ENCODE data around the gene SCO2. TPM values are rescaled to one million over a fixed set of nuclear protein-coding genes. Genes with fewer than 3 reads are reported as not detected.
A peak's percentile ranks its signal among the peaks of the same experiment; 100 is the strongest.

The SCO2 gene
- not detected in 2 replicates for total RNA-seq (2013; cell fraction: nucleolus; rRNA removed)
- 2.8 and 4.4 TPM in 2 replicates for total RNA-seq (2014; rRNA removed)
- 0.32 and 0.36 TPM in 2 replicates for total RNA-seq (2014; rRNA removed; fragmentation: Illumina TruSeq; extraction: Trizol)
- total RNA-seq (2021): 6.4 and 16.0 TPM in 2 replicates
- 5.6 TPM for polyA plus RNA-seq (2011; ENCODE audit: low read depth)
- polyA plus RNA-seq (2011; rRNA removed): 2.0 and 2.2 TPM in 2 replicates
- polyA plus RNA-seq (2011; cell fraction: cytosol; rRNA removed): 8.5 and 9.4 TPM in 2 replicates
- polyA plus RNA-seq (2011; cell fraction: nucleus; rRNA removed): 10.9 and 11.6 TPM in 2 replicates
- polyA plus RNA-seq (2012): 4.7 and 8.2 TPM in 2 replicates
- 0.18 TPM in 1 of 2 replicates, not detected in the other for polyA plus RNA-seq (2014; fragmentation: Illumina TruSeq; extraction: Trizol)
- 1 to 10 TPM in 1 of 2 experiments, not detected in 1; 1.0 TPM for polyA plus RNA-seq (2014; fragmentation: Nextera tagmentation; extraction: Ambion mirVana)
- 2.4 and 7.1 TPM in 2 replicates for polyA plus RNA-seq (2014; rRNA removed)
- polyA plus RNA-seq (2016; fragmentation: Nextera tagmentation; extraction: Ambion mirVana): 10 to 100 TPM; 14.0 to 16.0 TPM
- polyA minus RNA-seq (2011; rRNA and poly(A)+ RNA removed): 2.0 TPM in 1 of 2 replicates, not detected in the other
- polyA minus RNA-seq (2011; cell fraction: cytosol; rRNA and poly(A)+ RNA removed): 4.2 TPM in 1 of 2 replicates, not detected in the other
- polyA minus RNA-seq (2011; cell fraction: nucleus; rRNA and poly(A)+ RNA removed): not detected in 2 replicates
- Bru-seq, nascent RNA: percentile 60 among the genes with signal in this experiment
- percentile 70 among the genes with signal in this experiment for BruChase-seq, experiment 1, labeled RNA remaining after a 6-hour chase
- percentile 62 among the genes with signal in this experiment for BruChase-seq, experiment 2, labeled RNA remaining after a 2-hour chase
- long read RNA-seq, experiment 1, partial matches to known transcripts: 0 of 7 reads
- long read RNA-seq, experiment 1, other reads (novel, unspliced or antisense): 0 of 7 reads
- long read RNA-seq, experiment 2, partial matches to known transcripts: 0 of 5 reads
- long read RNA-seq, experiment 2, other reads (novel, unspliced or antisense): 2 of 5 reads

- no TSS peak for BruUV-seq (replicated peaks)
- FAIRE-seq (peak; percentile 94), DNase-seq (ENCODE audit: low read depth, low spot score) (peak; percentile 89), ATAC-seq (peak; percentile 54)
- Histone ChIP-seq H3K4me3 (peak within 1 kb of the TSS; percentile 74), H3K27me3 (replicated peaks in 1 of 2; ENCODE audit: control insufficient read depth in 2 of 2, insufficient read depth in 2 of 2, low read length in 1 of 2) (no peaks in the 10 kb centered on the region), H4K20me1 (ENCODE audit: control insufficient read depth, insufficient read depth) (no peaks in the 10 kb centered on the region), H3K27ac (ENCODE audit: control insufficient read depth, insufficient read depth) (peak within 1 kb of the TSS; percentile 94), H3K4me2 (ENCODE audit: control insufficient read depth, insufficient read depth) (peak within 1 kb of the TSS; percentile 99), H3K4me1 (ENCODE audit: control insufficient read depth, insufficient read depth, low read length) (peaks cover 16% of the 10 kb centered on the region), H3K36me3 (ENCODE audit: control insufficient read depth in 2 of 2, insufficient read depth in 2 of 2, low read length in 1 of 2) (peaks cover 5 to 31% of the 10 kb centered on the region in 2 experiments; a peak in 3 of 4 replicates), H2AFZ (ENCODE audit: control insufficient read depth, low read depth, low read length) (peak within 1 kb of the TSS; percentile 55), H3K9me3 (replicated peaks; ENCODE audit: control insufficient read depth, insufficient read depth, low read length) (no peaks in the 10 kb centered on the region), H3K9ac (ENCODE audit: control insufficient read depth, insufficient read depth, low read length) (peak within 1 kb of the TSS; percentile 94), H3K79me2 (ENCODE audit: control insufficient read depth, insufficient read depth, low read length) (peaks cover 51% of the 10 kb centered on the region)
- in situ Hi-C loops (cut with MboI) (loop anchor here (5.0 kb wide), 1 partner anchor 97 kb away; no protein-coding TSS in a partner anchor), intact Hi-C loops (cut with micrococcal nuclease; ENCODE audit: unreplicated experiment) (loop anchor here (5.0 kb wide), 2 partner anchors 37 to 57 kb away; partner anchors contain the start of genes CHKB and SYCE3)
- WGBS (ENCODE audit: insufficient coverage, insufficient replicate concordance, low lambda C conversion rate, missing lambda C conversion rate): under 1% methylated on average over 84 of the region's 84 CpGs
- ChIA-PET CTCF (interaction anchor here (0.6 to 3.5 kb wide), 30 partner anchors 8 to 249 kb away, joined by 3 to 38 read pairs (median 4); partner anchors contain the start of genes ARSA, KLHDC7B, LMF2 and NCAPH2), RAD21 (ENCODE audit: unreplicated experiment) (interaction anchor here (0.6 to 6.3 kb wide), 24 partner anchors 8 to 284 kb away, joined by 3 to 106 read pairs (median 4); partner anchors contain the start of genes CHKB, LMF2, NCAPH2 and SYCE3), SMC1A (ENCODE audit: uncharacterized antibody, unreplicated experiment) (interaction anchor here (0.7 to 5.8 kb wide), 17 partner anchors 10 to 274 kb away, joined by 3 to 58 read pairs (median 6); partner anchors contain the start of genes CHKB, HDAC10, LMF2 and NCAPH2), POLR2A (interaction anchor here (0.5 to 6.5 kb wide), 19 partner anchors 10 to 211 kb away, joined by 3 to 232 read pairs (median 5); partner anchors contain the start of genes KLHDC7B, LMF2, NCAPH2 and SYCE3)
- TF ChIP-seq CHD1 (IDR thresholded peaks at IDR 0.05; ENCODE audit: low read depth, low read length): no peak; the same call in 1 of the 2 replicates
- TF ChIP-seq NR2F1 (conservative IDR thresholded peaks at IDR 0.05): peak; percentile 40; the same call in 1 of the 2 replicates
- 0 out of 2 replicates have a peak, but pooled peaks have one; percentile 8 for TF ChIP-seq PAX5 (IDR thresholded peaks at IDR 0.05; ENCODE audit: borderline replicate concordance, low read depth, low read length)
- TF ChIP-seq POLR2A (IDR thresholded peaks at IDR 0.05; ENCODE audit: low read depth, low read length): no peak
- peak; percentile 45 for TF ChIP-seq HCFC1 (IDR thresholded peaks at IDR 0.05; ENCODE audit: low read length)
- TF ChIP-seq MAX (IDR thresholded peaks at IDR 0.05; ENCODE audit: low read depth, low read length): peak; percentile 88
- peak; percentile 65; the same call in 1 of the 2 replicates for TF ChIP-seq GATAD2B (conservative IDR thresholded peaks at IDR 0.05; ENCODE audit: low read depth)
- no peak for TF ChIP-seq GABPA (IDR thresholded peaks at IDR 0.05; ENCODE audit: low read depth)
- peak; percentile 45; the same call in 1 of the 2 replicates for TF ChIP-seq RAD21 (IDR thresholded peaks at IDR 0.05; ENCODE audit: insufficient read depth, low read depth, low read length)
- TF ChIP-seq MXI1 (IDR thresholded peaks at IDR 0.05; ENCODE audit: low read depth, low read length): peak; percentile 71
- peak; percentile 32 to 45 (median 42); a peak in 4 of 6 replicates for TF ChIP-seq CTCF (IDR thresholded peaks at IDR 0.05 in 2 of 3, conservative IDR thresholded peaks at IDR 0.05 in 1 of 3; ENCODE audit: control insufficient read depth in 2 of 3, extremely low read depth in 1 of 3, insufficient read depth in 1 of 3, low read depth in 3 of 3, low read length in 3 of 3)
- TF ChIP-seq CREM (IDR thresholded peaks at IDR 0.05; ENCODE audit: low read depth): 0 out of 2 replicates have a peak, but pooled peaks have one; percentile 27
- peak; percentile 84 to 95 for TF ChIP-seq BHLHE40 (IDR thresholded peaks at IDR 0.05; ENCODE audit: borderline replicate concordance in 1 of 2, low read depth in 2 of 2, low read length in 1 of 2)
- no peak for TF ChIP-seq FOS (IDR thresholded peaks at IDR 0.05; ENCODE audit: borderline replicate concordance, extremely low read depth, insufficient read length)
- TF ChIP-seq POU2F2 (IDR thresholded peaks at IDR 0.05; ENCODE audit: borderline replicate concordance, low read depth, low read length): peak; percentile 73
These were observed at the start of gene SCO2 for GRCh38 chr22:50525104-50525857. SCO2 (minus strand) TSS chr22:50525598; CDS start chr22:50524411, 1,187 bp downstream.

All from GM12878 (cell line).